HPDE6-E6E7 (cell line): Measurements from ENCODE around the gene TLR1.
A peak's percentile ranks its signal among the peaks of the same experiment; 100 is the strongest.
"Not testable (repeated sequence)": the region's sequence is repeated elsewhere in the genome, so short reads cannot be mapped to it uniquely, and the experiment has no call there.

ENCODE experiments used
- DNase-seq: peaks from one replicate; pipeline ENCODE4 v3.0.0; 2011; ENCODE audit warnings: missing footprints; ENCODE audit errors: extremely low spot score

TLR1 gene

GRCh38 chr4:38805530-38806145, 1.0 kb upstream of the TLR1 start:
- DNase-seq: no peak

GRCh38 chr4:38803833-38804653, 548 bp downstream of the TLR1 start:
- DNase-seq: no peak

GRCh38 chr4:38802561-38803355, 1.8 kb downstream of the TLR1 start:
- DNase-seq: no peak

GRCh38 chr4:38800961-38801450, 3.6 kb downstream of the TLR1 start:
- no peak for DNase-seq

- DNase-seq: no peak
Measured at GRCh38 chr4:38800366-38800765, 4.2 kb downstream of the TLR1 start.

- no peak for DNase-seq
Measured at GRCh38 chr4:38795087-38795486, 9.5 kb downstream of the TLR1 start.

- DNase-seq: no peak
Measured at GRCh38 chr4:38794051-38794450, 10.5 kb downstream of the TLR1 start.

GRCh38 chr4:38791010-38791409, 13.6 kb downstream of the TLR1 start:
- no peak for DNase-seq

- peak; percentile 46 for DNase-seq
Measured at GRCh38 chr4:38788317-38788716, 16.3 kb downstream of the TLR1 start.

GRCh38 chr4:38787693-38788092, 16.9 kb downstream of the TLR1 start:
- no peak for DNase-seq

GRCh38 chr4:38785901-38786402, 18.6 kb downstream of the TLR1 start:
- DNase-seq: no peak

GRCh38 chr4:38785041-38785790, 19.4 kb downstream of the TLR1 start:
- DNase-seq: no peak

- no peak for DNase-seq
Measured at GRCh38 chr4:38784141-38784540, 20.4 kb downstream of the TLR1 start.

GRCh38 chr4:38783109-38783460, 21.5 kb downstream of the TLR1 start:
- no peak for DNase-seq

GRCh38 chr4:38782452-38783108, 22.0 kb downstream of the TLR1 start, which contains the start of gene TLR10:
Gene TLR10, minus strand, starts transcription at chr4:38782990. Its CDS starts 7,400 bp downstream, at chr4:38775590.
- no peak for DNase-seq

- no peak for DNase-seq
Measured at GRCh38 chr4:38781854-38782261, 22.7 kb downstream of the TLR1 start.

GRCh38 chr4:38780833-38781484, 23.6 kb downstream of the TLR1 start:
- no peak for DNase-seq

- DNase-seq: no peak
Measured at GRCh38 chr4:38779790-38780189, 24.8 kb downstream of the TLR1 start.

GRCh38 chr4:38777925-38778324, 26.7 kb downstream of the TLR1 start:
- not testable (repeated sequence) for DNase-seq

- no peak for DNase-seq
Measured at GRCh38 chr4:38775326-38775725, 29.3 kb downstream of the TLR1 start.
